HG02938 (cell line): ENCODE measurements around the gene CIB1.

Experiments
- ATAC-seq: cut with Tn5 transposase; IDR thresholded peaks from one replicate; pipeline ENCODE4 v1.9.1; 2021; ENCODE audit warnings: mild to moderate bottlenecking, moderate library complexity; ENCODE audit not compliant: unreplicated experiment

The CIB1 gene

DNA sequence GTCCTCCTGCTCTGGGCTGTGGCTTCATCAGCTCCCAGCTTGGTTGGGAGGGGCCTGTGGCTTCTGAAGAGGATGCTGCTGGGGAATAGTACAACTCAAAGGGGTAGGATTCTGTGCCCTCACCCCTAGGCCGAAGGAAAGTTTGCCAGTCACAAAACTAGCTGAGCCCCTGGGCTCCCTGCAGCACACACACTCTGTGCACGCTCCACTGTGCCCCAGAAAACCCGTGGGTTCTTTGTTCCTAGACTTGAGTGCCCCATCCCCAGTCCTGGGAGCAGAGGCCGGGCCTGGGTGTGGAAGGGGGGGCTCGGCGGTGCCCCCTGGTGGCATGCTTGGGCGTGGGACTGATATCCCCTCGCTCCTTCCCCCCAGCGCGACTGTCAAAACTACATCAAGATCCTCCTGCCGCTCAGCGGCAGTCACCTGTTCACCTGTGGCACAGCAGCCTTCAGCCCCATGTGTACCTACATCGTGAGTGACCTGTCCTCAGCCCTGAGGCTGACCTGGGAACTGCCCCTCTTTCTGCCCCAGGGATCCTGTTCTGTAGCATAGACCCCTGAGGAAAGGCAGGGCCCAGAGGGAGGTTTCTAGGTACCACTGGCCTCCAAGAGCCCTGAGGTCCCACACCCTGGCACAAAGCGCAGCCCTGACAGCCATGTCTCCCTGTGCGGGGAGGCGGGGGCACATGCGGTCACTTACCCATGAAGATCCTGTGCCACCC is 14.2 kb downstream of the CIB1 start:
- ATAC-seq: no peak

DNA sequence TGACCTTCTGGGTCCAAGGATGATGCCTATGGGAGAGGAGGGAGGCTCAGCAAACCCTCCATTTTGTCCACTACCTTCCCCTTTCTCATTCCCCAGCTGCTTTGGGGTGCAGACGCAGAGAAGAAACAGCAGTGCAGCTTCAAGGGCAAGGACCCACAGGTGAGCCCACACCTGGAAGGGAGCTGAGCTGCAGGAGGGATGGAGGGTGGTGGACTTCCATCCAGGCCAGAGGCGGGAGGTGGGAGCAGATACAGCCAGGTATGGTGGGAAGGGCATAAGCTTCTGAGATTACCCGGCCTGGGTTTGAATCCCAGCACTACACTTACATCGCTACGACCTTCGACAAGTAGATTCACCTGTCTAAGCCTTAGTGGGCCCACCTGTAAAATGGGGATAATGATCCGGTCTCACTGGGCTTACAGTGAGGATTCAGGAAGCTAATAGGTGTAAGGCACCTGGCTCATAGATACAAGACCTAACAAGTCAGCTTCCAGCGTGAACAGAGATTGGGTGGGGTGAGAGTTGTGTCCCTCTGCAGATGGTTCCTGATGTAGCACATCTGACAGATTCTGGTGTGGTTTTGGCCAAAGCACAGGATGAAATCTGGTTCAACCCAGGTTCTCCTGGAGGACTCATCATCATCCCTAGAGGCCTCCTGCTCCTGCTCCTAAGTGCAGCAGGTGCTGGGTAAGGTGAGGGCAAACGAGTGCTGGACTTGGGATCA is 15.9 kb downstream of the CIB1 start:
- no peak for ATAC-seq

DNA sequence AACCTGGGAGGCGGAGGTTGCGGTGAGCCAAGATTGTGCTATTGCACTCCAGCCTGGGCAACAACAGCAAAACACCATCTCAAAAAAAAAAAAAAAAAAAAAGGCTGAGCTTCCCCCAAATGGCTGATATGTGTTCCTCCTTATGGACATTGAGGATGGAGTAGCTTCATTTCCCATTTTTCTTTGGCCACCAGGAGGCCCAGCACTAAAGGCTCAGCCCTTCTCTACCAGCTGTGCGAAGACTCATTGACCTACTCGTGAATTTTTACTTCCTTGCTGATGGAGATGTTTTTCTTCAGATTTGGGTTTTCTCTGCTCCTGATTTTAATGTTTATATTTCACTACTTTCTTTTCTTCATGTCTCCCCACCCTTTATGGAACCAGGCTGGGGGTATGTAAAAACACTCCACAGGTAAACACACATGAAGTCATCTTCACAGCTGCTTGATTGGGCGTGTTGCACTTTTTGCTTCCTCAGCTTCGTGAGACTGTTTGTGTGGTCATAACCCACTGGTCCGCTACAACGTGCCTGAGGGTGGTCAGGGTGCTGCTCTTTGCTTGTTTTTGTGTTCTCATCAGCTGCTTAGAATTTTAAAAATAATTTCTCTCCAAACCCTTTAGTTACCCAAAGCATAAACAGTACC is 19.1 kb downstream of the CIB1 start:
- no peak for ATAC-seq

DNA sequence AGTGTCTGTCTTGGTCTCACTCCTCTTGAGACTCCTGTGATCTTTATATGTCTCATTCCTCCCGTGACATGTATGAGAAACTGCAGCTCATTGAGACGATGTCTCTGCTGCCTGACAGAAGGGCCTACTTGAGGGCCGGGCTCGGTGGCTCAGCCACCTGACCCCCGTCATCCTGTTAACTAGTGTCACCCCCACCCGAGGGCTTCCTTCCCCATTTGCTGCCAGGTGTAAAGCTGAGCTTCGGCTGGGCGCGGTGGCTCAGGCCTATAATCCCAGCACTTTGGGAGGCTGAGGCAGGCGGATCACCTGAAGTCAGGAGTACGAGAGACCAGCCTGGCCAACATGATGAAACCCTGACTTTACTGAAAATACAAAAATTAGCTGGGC is 19.9 kb downstream of the CIB1 start:
- ATAC-seq: no peak

DNA sequence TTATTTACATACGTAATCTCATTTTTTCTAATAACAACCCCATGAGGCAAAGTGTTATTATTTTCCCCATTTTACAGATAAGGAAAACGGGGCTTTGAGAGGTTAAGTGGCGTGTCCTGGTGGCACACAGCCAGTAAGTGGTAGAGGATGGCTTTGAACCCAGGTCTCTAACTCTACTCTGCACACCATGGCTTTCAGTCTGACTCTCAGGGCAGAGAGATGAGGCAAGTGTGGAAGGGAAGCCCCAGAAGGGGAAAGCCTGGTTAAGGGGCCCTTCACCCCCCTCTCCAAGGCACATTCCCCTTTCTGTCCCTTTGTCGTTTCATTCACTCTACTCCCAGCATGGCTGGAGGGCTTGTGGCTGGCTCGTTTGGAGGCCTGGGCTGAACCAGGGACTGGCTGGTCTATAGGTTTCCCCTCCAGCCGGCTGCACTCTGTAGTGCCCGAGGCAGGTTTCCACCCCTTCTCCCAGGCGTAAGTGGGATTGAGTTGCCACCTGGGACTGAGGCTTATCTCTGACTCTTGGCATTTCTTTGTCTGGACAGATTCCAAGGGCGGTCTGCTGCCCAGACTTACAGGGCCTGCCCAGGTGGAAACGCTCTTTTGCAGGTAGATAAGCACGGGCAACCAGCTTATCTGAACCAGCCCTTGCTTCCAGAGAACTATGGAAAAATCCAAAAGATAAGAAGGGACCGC is 20.5 kb downstream of the CIB1 start:
- no peak for ATAC-seq

DNA sequence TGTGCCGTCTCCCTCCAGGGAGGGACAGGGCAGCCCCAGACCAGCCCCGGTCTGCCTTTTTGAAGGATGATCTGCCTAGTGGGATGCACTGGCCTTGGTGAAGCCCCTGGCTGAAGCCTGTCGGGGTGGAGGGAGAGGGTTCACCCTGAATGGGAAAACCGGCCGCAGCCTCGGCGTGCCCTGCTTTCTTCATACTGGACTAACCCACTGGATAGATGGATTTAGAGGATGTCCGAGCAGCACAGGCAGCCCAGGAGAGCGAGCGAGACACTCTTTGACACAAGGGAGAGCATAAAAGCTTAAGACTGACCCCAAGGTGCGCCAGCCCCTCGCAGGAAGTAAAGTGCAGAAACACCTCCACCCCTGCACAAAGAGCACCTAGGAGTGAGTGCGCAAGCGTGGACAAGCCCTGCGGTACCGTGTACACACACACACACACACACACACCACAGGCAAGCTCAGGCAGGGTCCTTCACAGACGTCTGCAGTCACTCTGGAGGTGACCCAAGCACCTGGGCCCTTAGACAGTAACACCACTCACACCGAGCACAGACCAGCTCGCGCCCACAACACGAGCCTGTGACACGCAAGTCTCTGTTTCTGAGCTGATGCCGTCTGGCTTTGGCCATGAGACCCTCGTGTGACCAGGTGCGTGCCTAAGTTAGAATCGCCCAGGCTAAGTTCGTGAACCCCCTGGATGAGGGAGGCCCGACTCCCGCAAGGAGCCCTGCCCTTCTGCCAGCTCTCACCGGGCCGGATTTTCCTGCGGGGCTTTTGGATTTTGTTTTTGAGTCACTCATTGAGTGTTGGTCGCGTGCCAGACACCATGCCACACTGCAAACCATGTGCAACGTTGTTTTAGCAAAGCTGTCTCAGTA is 21.3 kb downstream of the CIB1 start:
- ATAC-seq: no peak

DNA sequence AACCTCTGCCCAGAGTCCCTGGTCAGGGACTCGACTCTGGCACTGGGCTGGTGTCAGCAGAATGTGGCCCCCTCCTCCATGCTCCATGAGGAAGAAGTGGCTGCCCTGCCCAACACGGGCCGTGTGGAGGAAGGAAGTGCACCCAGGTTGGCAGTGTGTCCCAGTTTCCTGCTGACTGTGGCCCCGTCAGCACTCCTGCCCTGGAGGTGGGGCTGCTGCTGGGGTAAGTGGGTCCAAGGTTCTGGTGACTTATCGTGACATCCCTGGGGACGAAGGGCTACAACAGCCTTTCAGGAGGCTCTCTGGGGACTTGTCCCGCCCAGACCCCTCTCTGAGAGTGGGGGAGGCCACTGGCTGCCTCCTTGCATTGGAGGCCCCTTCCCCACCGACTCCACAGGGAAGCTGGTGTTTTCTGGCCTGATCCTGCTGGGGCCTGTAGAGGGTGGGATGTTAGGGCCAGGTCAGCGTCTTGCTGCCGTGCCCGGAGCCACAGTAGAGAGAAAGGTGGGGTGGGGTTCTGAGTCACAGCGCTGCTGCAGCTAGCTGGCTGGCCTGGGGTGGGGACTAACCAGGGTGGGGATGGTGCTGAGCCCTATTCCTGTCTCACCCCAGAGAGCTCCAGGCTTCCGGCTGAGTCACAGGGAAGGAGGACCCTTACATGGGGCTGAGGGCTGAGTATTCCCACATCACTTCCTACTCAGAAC is 22.1 kb downstream of the CIB1 start:
- ATAC-seq: no peak

DNA sequence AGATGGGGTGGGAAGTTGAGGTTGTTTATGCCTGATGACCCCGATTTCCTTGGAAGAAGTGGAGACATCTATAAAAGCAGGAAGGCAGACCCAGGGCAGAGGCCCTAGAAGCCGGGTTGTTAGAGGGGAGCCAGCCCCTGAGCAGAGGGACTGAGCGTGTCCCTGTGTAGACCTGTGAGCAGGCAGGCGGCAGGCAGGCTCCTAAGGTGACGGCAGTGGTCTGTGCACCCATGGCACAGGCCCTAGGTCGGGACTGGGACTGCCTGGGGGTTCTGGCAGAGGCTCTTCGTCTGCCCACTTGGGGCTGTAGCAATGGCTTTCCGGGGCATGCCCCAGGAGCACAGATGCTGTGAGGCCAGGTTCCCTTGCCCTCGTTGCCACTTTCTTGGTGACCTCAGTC is 22.7 kb downstream of the CIB1 start:
- ATAC-seq: no peak

DNA sequence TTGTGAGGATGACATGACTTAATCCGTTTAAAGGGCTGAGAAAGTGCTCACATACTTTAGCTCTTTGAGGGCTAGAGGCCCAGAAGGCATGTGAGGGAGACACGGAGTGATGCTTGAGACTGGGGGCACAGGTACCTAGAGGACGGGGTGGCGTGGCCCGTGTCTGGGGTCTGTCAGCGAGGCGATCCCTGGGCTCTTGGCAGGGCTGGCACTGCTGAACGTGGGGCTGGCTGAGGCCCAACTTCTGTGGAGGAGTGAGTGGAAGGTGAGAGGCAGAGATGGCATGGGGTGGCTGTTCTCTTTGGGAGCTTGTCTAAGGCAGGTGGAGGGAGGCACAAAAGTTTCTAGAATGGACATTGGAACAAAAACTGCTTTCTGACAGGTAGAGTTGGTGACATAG is 23.1 kb downstream of the CIB1 start:
- no peak for ATAC-seq

DNA sequence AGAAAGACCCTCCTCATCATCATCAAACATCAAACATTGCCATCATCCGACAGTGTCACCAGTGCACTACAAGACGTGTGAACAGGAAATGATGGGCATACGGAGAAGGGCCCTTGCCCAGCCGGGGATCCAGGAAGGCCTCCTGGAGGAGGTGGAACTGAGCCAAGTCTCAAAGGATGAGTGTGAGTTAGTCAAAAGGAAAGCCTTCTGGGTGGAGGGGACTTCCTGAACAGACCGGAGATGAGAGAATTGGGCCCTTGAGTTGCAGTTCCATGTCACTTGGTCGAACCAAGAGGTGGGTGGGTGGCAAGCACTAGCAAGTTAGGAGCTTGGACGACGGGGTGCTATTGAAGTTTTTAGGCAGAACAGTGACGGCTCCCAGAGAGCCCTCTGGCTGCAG is 24.1 kb downstream of the CIB1 start:
- peak; percentile 55 for ATAC-seq

DNA sequence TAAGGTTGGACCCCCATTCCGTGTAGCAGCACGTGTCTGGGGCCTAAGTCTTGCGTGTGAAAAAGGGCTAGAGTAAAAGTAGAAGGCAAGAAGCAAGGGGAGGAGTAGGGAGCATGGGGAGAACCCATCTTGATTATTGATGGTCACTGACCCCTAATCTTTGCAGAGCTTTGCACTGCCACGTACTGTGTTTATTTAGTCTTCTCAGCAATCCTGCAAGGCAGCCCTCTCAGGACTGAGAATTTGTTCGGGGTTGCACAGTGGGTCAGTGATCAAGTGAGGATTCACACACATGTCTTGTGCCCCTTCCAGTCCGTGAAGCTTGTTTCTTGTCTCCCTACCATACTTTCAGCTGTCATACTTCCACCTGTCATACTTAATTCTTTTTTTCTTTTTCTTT is 25.4 kb downstream of the CIB1 start:
- ATAC-seq: no peak

DNA sequence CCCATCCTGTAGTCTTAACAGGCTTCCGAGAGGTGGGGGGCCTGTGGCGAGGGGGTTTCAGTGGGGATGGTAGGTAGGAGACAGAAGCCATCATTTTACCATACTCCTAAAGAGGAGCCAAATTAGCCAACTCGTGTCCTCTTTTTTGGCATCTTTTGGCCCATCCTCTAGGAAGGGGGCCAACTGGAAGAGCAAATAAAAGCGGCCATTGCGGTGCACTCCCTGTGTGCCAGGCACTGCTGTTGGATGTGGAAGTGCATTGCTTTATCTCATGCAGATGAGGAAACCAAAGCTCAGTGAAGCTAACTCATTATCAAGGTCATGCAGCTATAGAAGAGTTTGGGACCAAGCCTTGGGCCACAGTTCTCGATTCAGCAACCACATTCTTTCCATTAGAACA is 26.5 kb downstream of the CIB1 start:
- ATAC-seq: no peak

DNA sequence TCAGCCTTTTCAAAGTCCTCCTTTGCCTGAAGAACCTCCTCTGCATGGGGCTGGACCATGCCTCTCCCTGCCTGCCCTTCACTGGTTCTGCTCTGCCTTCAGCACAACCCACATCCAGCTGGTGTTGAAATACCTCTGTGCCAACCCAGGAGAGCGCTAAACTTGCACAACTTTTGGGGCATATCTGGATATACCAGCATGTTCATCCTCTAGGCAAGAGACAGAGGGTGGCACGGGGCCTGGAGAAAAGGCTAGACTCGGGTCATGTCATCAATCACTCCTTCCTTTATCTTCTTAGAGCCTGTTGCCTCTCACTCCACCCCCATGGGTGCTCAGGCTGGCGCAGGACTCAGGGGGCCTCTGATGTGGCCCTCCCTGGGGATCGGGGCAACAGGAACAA is 27.9 kb downstream of the CIB1 start:
- ATAC-seq: no peak

DNA sequence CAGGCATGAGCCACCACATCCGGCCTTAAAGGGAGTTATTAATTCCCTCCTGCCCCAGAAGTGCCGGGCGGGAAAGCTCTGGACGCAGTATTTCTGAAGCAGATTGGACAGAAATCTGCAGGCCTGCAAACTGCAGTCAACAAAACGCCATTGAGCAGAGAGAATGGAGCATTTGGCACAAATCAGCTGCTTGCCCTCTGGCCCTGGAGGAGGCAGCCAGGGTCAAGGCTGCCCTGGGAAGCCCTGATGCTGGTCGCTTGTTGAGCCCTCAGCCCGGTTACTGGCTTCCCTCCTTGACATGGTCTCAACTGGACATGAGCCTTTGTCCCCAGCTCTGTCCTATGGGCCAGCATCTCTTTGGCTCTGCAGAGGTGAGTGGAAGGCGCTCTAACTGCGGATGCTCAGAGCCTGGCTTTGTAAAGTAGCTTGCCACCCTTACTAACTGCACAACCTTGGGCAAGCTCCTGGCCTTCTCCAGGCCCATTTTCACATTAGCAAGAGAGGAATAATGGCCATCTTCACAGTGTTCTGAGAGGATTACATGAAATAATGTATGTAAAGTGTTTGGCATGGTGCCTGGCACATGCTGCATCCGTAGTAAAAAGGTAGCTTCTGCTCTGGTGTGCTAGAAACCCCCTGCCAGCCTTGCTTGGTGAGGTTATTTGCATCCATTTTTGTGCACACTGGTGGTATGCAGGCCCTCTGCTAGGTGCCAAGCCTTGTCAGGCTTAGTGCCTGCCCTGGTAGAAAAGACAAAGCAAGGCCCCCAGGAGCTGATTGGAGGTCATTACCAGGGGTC is 28.5 kb downstream of the CIB1 start:
- ATAC-seq: no peak

DNA sequence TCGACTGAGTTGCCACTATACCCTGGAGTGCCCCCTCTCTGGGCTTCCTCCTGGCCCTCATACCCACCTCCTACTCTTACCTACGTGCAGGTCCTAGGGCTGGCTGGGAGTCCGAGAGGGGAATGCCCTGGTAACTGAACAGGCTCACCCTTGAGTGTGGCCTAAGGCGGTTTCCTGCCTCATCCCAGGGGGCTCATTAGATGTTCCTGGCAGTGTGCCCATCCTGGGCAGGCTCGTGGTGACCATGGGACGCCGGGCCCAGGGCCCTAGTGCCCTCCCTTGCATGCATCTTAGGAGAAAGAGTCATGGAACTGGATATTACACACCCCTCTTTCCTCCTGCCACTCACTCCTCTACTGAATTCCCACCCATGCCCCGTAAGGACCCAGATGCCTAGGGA is 29.8 kb downstream of the CIB1 start:
- no peak for ATAC-seq

DNA sequence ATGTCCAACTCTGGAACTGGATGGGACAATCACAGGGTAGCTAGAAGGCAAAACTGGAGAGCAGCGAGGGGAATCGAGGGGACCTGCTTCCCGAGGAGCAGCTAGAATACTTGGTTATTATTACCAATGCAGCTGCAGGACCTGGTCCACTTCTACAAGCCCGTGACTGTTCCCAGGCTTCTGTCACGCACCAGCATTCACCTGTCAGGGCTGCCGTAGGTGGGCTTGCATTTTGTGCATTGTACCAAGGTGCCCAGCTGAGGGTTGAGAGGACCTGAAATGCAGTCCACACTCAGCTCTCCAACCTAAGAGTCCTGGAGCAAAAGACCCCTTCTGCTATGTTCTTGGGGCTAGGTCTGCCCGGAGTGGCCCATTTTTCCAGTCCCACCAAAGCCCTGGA is 30.3 kb downstream of the CIB1 start:
- no peak for ATAC-seq

DNA sequence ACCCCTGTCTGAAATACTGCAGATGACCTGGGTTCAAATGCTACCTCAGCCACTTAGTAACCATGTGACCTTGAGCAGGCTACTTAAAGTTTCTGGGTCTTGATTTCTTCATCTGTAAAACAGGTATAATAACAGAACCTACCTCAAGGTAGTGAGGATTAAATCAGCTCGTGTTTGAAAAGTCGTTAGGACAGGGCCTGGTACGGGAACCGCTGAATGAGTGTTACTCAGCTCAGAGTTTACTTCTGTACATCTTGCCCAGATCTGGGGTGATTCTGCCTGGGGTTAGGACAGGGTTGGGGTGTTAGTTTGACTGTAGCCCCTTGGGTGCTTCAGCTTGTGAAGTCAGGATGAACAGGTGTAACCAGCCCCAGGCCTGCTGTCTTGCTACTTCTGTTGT is 30.8 kb downstream of the CIB1 start:
- ATAC-seq: no peak

DNA sequence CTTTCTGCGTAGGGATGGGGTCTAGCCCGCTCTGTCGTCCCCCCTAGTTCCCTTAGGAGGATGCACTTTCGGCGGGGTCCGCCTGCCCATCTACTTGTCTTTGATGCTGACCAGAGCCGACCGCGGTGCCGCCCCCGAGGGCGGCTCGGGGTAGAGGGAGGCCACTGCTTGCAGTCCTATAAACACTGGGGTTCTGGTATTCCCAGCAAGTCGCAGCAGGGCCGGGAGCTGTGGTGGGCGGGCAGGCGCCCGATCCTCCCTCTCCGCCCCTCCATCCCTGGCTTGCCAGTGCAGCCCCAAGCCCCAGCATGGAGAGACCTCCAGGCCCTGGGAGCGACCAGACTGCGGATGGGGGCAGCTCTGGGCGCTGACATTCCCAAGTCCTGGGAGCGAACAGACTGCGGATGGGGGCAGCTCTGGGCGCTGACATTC is 31.8 kb downstream of the CIB1 start:
- no peak for ATAC-seq
